GM18867 (cell line): ENCODE measurements around the gene PAX8.
A peak's percentile ranks its signal among the peaks of the same experiment; 100 is the strongest.

ENCODE experiments used
- ATAC-seq: cut with Tn5 transposase; IDR thresholded peaks from one replicate; pipeline ENCODE4 v1.9.1; 2021; ENCODE audit warnings: mild to moderate bottlenecking, moderate library complexity; ENCODE audit not compliant: unreplicated experiment

The PAX8 gene

DNA sequence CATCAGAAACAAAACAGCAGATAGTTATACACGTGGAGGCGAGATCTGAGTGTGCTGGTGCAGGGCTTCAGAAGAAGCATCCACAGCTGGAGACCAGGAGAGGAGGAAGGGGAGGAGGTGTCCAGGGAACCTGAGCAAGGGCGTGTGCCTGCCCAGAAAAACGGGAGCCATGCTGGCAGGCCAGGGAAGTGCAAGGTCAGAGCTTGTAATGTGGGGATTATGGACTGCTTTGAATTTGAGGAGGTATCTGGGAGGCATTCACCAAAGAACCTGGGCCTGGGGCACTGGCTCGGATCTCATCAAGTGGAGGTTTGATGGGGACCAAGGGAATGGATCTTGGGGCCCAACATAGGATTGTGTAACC lies 92.3 kb downstream of the PAX8 start:
- no peak for ATAC-seq

DNA sequence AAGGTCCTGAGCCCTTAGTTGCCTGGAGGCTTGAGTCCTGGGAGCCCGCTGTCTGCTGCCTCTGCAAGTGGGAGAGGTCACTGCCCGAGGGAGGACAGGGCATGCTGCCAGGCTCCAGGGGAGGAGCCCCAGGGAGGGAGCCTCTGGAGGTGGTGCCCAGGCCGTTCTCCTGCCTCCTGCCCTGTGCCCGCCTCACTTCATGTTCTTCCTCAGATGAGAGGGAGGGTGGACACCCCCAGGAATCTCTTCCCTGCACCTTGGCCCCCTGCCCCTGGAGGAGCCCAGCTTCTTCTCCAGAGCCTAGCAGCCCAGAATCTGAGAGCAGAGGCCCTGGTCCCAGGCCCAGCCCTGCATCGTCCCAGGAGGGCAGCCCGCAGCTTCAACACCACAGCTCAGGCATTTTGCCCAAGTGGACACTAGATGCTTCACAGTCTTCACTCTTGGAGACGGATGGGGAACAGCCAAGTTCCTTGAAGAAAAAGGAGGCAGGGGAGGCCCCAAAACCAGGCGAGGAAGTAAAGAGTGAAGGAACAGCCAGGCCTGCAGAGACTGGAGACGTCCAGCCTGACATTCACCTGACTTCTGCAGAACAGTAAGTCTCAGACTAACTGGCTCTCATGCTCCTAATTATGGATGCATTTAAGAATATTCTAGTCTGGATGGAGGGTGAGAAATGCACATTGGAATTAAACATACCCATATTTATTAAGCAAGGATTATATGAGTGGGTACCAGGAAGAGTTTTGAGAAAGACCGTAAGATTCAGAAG lies 92.9 kb downstream of the PAX8 start:
- ATAC-seq = no peak

DNA sequence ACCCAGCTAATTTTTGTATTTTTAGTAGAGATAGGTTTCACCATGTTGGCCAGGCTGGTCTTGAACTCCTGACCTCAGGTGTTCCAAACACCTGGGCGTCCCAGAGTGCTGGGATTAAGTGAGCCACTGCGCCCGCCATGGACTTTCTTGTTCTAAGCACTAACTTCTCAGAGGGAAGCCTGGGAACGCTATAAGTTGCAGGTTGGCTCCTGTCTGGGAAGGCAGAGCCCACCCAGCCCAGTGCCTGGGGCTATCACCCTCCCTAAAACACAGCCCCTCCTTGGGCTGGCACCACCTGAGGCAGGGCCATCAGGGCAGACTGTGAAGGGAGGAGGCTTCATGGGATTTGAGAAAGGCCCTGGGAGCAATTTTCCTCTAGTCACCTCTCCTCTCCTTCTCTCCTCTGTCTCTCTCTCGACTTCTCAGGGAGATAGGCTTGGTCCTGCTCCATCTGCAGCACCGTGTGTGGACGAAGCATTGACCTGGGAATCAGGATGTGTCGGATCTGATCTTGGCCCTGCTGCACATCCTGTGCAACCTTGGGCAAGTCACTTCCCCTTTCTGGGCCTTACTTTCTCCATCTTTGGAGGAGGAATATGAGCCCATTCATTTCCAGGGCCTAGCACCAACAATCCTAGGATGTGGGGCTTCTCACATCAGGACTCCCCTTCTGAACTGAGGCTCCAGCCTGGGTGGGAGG lies 94.0 kb downstream of the PAX8 start:
- no peak for ATAC-seq

DNA sequence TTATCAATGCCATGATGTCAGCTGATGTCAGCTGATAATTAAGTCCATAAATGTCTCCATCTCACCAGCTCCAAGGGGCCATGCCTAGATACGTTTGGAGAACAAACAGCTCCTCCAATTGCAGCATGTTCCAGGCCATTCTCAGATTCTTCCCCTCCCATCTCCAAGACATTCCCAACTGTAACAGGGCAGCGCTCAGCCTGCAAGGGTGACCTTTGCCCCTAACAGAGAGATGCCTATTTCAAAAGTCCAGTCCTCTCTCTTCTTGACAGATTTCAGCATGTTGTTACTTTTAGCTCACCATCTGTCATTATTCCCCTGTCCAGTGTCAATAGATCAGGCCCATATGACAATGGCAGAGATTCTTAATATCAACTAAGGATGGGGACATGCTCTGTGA lies 95.0 kb downstream of the PAX8 start:
- no peak for ATAC-seq

- ATAC-seq = no peak
Measured at GRCh38 chr2:113183264-113183663, 95.5 kb downstream of the PAX8 start.

DNA sequence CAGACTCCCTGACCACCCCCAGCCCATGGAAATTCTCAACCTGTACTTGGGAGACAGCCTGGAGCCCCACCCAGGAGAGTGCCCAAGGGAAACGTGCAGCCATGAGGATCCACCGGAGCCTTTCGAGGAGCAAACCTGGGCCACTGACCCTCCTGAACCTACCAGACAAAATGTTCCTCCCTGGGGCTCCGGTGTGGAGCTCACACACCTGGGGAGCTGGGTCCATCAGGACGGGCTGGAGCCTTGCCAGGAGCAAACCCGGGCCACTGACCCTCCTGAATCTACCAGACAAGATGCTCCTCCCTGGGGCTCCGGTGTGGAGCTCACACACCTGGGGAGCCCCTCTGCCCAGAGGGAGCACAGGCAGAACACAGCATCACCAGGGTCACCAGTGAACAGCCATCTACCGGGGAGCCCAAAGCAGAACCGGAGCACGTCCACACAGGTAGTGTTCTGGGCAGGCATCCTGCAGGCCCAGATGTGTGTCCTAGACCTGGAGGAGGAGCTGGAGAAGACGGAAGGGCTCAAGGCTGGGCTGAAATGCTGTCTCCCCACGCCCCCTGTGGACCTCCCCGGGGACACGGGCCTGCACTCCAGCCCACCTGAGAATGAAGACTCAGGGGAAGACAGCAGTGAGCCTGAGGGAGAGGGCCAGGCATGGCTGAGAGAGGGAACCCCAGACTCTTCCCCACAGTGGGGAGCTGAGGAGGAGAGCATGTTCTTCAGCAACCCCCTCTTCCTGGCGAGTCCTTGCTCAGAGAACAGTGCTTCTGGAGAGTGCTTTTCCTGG lies 96.1 kb downstream of the PAX8 start:
- no peak for ATAC-seq

DNA sequence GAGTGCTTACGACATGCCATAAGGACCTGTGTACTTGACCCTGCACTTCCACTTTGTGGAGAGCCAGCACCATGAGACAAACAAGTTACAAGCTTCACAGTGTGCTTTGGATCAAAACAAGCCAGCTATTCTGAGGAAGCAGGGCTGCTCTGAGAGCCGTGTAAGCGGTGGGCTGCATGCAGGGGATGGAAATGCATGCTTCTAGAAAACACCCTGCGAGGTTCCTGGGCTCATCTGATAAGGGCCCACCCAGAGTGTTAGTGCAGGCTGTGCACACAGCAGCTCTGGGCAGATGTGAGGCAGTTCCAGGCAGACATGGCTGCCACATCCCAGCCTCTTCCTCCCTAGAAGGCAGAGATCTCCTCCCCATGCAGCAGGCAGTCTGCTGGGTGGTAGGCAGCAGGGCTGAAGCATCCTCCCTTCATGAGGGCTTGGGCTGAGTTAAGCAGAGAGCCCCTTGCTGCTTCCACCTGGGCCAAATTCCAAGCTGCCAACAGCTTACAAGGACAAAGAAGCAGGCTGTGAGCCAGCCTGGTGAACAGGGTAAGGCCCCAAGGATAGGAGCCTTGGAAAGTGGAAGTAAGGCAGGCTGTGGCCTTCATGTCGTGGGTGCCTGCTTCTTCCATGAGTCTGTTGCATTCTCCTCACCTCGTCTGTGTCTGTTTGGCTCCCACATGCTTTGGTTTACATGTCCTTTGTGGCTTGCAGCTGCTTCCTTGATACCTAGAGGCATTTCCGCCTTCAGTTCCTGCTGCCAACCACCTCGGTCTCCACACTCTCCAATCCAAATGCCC lies 97.3 kb downstream of the PAX8 start:
- no peak for ATAC-seq

DNA sequence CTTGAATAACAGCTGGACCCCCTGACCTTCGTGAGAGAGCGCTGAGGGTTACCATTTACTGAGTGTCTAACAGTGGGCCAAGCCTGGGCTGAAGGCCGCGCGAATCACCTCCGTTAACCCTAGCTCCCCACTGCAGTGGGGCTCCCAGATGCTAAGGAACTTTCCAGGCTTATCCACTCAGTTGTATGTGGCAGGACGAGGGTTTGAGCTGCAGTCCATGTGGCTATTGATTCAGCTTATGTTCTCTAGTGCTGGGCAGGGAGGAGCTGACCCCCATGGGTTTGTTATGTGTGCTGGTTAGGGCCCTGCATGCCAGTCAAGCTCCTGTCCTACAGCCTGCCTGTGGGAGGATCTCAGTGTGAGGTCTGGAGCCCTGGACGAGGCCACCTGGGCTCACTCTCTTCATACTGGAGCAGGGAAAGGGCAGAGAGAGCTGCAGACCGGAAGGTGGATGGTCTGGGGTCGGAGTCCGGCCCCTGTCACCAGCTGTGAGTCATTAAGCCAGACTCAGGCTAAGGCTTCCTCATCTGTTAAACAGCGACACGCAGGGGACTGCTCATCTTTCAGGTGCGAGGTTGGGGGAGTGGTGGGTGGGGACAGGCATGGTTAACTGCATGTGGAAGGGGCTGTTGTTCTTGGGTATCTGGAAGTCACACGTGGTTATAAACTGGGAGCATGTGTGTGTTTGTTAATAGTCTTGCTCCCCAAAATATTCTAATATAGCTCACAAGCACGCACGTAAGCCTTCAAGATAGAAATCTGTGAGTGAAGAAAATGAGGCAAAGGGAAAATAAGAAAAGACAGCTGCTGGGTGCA lies 98.4 kb downstream of the PAX8 start:
- ATAC-seq = no peak

- ATAC-seq = no peak
Measured at GRCh38 chr2:113179446-113180045, 99.2 kb downstream of the PAX8 start.

- ATAC-seq = no peak
Measured at GRCh38 chr2:113178891-113179290, 99.8 kb downstream of the PAX8 start.

GRCh38 chr2:113178069-113178746 lies 100.5 kb downstream of the PAX8 start:
- no peak for ATAC-seq

- no peak for ATAC-seq
Measured at GRCh38 chr2:113176696-113177355, 101.9 kb downstream of the PAX8 start.

GRCh38 chr2:113175736-113176695 lies 102.7 kb downstream of the PAX8 start:
- ATAC-seq = no peak

DNA sequence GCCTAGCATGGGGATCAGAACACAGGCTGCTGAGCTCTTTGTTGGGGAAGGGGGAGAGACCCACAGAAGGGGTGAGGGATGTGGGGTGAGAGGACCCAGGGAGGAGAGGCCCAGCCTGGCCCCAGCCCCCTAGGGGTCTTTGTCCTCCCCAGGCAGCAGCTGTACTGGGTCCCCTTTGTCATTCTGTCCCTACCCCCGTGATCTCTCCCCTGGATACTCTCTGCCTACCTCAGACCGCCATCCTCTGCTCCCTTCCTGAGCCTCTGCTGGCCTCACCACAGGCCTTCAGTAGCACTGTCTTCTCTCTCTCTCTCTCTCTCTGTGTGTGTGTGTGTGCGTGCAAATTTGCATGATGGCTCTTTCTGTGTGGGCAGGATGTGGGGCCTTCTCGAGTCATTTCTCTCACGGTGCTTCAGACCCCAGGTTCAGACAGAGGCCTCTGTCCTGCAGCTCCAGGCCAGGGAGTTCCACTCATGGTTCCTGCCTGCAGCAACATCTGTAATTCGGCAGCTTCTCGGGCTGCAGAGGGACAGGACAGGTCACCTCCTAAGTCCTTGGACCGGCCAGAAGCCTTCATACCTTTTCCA lies 103.6 kb downstream of the PAX8 start:
- peak; percentile 63 for ATAC-seq

DNA sequence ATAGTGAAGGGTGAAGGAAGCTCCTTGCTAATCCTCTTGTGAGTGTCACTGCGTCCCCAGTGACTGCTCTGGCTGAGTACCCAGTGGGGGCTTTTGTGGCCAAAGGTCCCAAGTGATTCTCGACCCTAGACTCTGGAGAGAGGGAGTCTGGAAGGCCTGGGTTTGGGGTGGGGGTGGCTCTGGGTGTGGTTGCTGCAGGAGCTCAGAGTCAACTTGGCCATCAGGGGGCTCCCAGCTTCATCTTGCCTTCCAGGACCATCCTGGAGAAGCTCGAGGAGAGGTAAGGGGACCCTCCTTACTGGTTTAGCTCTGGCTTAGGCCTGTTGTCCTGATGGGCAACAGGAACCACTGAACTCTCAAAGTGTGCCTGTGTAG lies 104.4 kb downstream of the PAX8 start:
- ATAC-seq = no peak

- peak; percentile 83 for ATAC-seq
Measured at GRCh38 chr2:113173542-113174375, 105.0 kb downstream of the PAX8 start, which contains the start of gene PSD4. PSD4 (plus strand) TSS chr2:113173971; CDS start chr2:113182457, 8,486 bp downstream.
